Measurements from ENCODE around the gene CFAP299.

CFAP299 gene

DNA sequence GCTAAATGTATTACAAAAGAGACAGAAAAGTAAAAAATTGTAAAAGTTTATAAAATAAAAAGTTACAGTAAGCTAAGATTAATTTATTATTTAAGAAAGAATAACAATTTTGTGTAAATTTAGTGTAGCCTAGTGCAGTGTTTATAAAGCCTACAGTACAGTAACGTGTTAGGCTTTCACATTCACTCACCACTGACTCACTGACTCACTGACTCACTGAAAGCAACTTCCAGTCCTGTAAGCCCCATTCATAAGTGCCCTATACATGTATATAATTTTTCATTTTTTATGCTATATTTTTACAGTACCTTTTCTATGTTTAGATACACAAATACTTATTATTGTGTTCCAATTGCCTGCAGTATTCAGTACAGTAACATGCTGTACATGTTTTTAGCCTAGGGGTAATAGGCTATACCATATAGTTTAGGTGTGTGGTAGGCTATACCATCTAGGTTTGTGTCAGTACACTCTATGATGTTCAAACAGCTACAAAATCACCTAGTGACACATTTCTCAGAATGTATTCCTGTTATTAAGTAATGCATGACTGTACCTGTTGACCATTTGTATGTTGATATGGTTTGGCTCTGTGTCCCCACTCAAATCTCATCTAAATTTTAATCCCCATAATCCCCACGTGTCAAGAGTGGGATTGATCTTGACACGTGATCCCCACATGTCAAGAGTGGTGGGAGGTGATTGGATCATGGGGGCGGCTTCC, 57.9 kb downstream of the CFAP299 start:
- peak; percentile 78 for DNase-seq

- DNase-seq = no peak
These were observed 58.4 kb downstream of the CFAP299 start for GRCh38 chr4:80393970-80394250.

GRCh38 chr4:80407246-80407645, 71.7 kb downstream of the CFAP299 start:
- DNase-seq = peak; percentile 52

GRCh38 chr4:80409809-80410208, 74.3 kb downstream of the CFAP299 start:
- no peak for DNase-seq

DNA sequence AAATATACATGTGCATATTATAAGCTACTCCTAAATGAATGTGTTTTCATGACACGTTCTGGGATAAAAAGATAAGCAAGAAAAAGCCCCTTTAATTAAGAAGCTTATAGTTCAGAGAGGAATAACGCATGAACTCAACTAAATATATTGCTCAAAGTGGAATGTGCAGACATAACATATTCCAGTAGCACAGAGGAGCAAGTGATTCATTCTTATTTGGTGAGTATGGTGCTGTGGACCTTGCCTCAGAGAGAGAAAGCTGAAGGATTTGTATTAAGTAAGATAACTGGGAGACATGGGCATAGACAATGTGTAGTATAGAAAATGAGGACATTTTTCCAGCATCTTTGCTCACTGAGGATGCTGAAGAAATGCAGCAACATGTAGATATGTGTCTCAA, 76.8 kb downstream of the CFAP299 start:
- no peak for DNase-seq

- DNase-seq = no peak
These were observed 77.6 kb downstream of the CFAP299 start for GRCh38 chr4:80413086-80413485.

DNA sequence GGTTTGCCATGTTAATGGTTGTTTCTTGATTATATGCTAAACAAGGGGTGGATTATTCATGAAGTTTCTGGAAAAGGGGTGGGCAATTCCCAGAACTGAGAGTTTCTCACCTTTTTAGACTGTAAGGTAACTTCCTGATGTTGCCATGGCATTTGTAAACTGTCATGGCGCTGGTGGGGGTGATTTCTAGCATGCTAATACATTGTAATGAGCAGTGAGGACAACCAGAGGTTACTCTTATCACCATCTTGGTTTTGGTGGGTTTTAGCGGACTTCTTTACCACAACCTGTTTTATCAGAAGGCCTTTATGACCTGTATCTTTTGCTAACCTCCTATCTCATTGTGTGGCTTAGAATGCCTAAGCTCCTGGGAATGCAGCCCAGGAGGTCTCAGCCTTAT, 81.5 kb downstream of the CFAP299 start:
- no peak for DNase-seq

- DNase-seq = no peak
These were observed 84.4 kb downstream of the CFAP299 start for GRCh38 chr4:80419946-80420345.

- DNase-seq = no peak
These were observed 85.1 kb downstream of the CFAP299 start for GRCh38 chr4:80420638-80421037.

- no peak for DNase-seq
These were observed 87.3 kb downstream of the CFAP299 start for GRCh38 chr4:80422727-80423404.

DNA sequence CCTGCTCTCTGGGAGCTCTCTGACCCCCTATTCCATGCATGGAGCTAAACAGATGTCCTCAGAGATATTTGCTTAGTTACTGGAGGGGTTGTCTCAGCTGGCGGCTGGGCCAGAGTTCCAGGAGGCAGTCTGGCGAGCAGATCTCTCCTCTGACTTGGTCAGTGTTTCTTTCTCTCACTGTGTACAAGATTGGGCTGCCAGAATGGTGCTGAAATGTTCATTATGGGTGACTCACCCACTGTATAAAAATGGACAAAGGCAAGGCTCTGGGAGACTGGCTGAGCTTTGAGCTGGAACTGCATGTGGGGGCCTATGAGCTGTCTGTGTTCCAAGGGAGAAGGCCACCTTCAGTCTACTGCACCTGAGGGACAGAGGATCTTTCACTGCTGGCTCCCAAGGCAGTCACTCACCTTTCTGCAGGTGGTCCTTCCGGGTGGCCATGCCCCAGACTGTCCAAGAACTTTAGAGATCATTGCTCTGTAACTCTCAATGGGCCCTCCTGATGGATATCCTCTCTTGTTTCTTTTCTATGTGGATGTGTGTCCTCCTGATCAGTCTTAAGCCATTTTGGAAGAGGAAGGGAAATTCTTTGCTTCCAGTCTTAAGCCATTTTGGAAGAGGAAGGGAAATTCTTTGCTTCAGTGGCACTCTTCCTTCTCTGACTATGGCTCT, 88.2 kb downstream of the CFAP299 start:
- no peak for DNase-seq

GRCh38 chr4:80424225-80424581, 88.7 kb downstream of the CFAP299 start:
- DNase-seq = no peak

DNA sequence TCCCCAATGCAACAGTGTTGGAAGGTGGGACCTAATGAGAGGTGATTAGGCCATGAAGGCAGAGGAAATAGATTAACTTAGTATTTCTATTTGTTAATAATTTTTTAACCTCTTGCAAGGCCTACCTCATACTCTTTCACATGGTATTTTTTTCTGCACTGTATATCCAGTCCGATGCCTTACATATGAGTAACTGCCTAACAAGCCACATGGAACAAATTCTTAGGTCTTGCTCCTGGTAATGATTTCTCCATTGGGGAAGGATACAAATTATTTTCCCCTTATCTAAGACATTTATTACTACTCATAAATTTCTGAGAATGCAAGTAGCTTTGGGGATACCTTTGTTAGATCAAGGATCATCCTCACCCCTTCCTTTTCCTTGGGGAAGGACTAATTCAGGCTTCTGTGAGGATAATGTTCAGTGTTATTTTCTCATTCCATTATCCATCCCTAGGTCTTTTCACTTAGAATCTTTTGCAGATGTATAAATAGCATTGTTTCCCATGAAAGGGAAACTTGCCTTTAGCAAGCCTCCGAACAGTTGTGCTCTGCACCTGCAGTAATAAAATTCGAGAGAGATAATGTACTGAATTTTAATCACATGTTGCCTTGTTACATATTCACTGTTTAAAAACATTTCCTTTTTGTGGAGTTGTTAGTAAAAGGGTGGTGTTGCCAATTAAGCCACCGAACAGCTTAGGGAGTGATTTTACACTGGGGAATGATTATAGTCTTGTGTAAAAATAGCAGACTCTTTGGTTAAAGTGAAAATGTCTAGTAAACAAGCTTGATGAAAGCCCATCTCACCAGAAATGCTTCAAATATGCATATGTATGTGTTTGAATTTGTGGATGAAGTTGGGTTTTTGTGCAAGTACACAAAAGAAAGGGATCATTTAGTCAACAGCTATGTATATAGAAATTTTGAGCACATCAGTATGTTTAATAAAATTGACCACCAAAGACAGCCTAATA, 89.9 kb downstream of the CFAP299 start:
- DNase-seq = no peak

- no peak for DNase-seq
These were observed 95.9 kb downstream of the CFAP299 start for GRCh38 chr4:80431203-80431965.

DNA sequence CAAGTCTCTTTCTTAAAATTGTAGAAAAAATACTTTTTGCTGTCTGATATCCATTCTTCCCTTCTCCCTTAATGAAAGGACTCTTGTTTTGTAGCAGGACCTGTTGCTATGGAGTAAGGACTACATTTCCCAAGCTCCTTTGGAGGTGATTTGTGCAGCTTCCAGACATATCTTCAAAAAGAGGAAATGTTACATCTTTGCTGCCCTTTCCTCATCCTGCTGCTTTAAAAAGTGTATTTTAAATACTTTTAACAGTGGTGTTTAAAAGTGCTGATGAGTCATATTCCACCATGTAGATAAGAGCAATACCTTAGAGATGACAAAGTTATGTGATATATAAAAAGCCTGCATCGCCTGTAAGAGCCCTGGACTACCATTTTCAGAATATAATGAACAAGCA, 98.7 kb downstream of the CFAP299 start:
- peak; percentile 62 for DNase-seq

DNA sequence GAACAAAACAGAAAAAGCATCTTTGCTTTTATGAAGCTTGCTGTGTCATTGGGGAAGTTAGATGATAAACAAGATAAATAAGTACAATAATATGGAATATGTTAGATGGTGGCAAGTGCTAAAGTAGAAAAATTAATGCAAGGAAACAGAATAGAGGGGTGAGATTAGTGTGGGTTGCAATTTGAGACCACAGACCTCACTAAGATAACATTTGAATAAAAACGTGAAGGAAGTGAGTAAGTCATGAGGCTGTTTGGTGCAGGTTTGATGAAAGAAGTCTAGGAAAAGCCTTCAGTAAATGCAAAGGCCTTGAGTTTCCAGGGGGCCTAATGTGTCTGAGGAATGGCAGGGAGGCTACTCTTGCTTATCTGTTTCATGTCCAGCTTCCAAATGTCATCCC, 102.5 kb downstream of the CFAP299 start:
- DNase-seq = no peak

DNA sequence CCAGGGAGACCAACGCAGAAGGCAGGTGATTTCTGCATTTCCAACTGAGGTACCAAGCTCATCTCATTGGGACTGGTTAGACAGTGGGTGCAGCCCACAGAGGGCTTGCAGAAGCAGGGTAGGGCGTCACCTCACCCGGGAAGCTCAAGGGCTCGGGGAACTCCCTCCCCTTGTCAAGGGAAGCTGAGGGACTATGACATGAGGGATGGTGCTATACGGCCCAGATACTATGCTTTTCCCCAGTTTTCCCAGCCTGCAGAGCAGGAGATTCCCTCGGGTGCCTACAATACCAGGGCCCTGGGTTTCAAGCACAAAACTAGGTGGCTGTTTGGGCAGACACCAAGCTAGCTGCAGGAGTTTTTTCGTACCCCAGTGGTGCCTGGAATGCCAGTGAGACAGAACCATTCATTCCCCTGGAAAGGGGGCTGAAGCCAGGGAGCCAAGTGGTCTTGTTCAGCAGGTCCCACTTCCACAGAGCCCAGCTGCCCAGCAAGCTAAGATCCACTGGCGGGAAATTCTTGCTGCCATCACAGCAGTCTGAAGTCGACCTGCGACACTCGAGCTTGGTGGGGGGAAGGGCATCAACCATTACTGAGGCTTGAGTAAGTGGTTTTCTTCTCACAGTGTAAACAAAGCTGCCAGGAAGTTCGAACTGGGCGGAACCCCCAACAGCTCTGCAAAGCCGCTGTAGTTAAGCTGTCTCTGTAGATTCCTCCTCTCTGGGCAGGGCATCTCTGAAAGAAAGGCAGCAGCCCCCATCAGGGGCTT, 103.9 kb downstream of the CFAP299 start:
- DNase-seq = peak; percentile 21

- DNase-seq = peak; percentile 16
These were observed 110.7 kb downstream of the CFAP299 start for GRCh38 chr4:80446248-80446647.

DNA sequence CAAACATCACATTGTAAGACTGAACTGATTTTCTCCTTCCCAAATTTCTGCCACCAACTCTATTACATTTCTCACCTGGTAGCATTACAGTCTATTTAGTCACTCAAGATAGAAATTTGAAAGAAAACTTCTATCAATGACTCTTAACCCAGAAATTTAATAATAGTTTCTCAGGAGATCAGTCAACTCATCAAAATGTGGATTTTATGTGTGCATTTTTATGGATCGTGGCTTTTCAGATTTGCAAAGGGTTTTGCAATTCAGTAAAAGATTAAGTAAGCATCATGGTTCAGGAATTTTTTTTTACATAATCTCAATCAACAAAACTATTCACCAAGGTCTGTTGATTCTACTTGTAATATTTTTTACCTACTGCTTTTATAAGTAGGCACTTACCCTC, 111.1 kb downstream of the CFAP299 start:
- DNase-seq = peak; percentile 62

- no peak for DNase-seq
These were observed 112.0 kb downstream of the CFAP299 start for GRCh38 chr4:80447493-80447892.

- no peak for DNase-seq
These were observed 112.5 kb downstream of the CFAP299 start for GRCh38 chr4:80448056-80448455.

- no peak for DNase-seq
These were observed 116.5 kb downstream of the CFAP299 start for GRCh38 chr4:80452055-80452454.

All from fibroblast of skin of right biceps (primary cell).